ENCODE results near the gene WNT2B.

Gene WNT2B

DNA sequence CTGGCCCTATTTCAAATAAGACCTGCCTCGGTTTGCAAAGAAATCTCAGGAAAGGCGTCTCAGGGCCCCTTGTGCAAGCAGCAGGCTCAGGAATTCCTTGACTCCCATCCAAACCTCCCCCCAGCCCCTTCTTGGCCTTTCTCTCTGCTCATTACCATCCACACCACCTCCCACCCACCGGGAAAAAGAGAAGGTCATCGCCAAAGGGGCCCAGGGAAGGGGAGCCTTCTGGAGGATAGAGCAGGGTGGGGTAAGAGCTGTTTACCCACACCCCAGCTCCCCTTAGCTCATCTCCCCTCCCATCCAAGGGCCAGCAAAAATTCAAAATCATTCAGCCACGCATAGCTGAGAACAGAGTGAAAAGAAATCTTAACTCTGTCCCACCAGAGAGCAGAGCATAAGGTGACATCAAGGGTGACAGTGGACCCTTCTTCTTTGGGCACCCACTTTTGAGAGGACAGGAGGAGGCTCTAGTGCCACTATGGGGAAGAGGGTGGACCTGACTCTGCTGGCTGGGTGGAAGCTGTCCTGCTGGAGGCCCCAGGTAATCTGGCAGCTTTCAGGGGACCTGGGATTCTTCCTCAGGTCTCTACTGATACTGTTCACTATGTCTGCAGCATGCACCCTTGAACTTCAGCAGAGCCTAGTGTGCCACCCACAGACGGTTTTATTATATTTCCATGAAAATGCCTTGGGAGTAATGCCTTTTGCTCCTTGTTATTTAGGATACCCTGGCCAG is 3.9 kb upstream of the WNT2B start:
- DNase-seq (ENCODE audit: low read depth, low spot score): no peak

DNA sequence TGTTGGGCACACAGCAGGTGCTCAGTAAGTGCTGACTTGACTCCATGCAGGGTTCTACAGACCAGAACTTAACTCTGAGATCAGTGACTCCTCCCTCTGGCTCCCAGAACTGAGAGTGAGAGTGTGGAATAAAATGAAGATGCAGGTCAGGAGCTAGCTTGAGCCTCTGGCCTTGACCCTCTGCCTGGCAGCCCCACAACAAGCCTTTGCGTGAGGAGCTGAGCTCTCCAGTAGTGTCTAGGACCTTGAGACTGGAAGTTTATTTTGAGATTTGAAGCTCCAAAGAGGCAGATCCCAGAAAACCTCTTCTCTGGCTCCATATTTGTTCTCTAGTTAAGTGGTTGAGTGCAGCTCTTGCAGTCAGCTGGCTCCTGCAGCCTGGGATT is 3.4 kb upstream of the WNT2B start:
- no peak for DNase-seq (ENCODE audit: low read depth, low spot score)

DNA sequence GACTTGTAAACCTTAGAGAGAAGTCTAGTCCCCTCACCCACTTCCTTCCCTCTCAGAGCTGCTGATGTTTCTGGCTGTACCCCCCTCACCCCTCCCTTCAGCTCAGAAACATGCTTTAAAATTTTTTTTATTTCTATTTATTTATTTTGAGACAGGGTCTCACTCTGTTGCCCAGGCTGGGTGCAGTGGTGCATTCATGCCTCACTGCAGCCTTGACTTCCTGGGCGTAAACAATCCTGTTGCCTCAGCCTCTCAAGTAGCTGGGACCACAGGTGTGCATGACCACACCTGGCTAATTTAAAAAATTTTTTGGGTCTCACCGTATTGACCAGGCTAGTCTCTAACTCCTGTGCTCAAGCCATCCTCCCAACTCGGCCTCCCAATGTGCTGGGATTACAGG is 2.9 kb upstream of the WNT2B start:
- DNase-seq (ENCODE audit: low read depth, low spot score): no peak

DNA sequence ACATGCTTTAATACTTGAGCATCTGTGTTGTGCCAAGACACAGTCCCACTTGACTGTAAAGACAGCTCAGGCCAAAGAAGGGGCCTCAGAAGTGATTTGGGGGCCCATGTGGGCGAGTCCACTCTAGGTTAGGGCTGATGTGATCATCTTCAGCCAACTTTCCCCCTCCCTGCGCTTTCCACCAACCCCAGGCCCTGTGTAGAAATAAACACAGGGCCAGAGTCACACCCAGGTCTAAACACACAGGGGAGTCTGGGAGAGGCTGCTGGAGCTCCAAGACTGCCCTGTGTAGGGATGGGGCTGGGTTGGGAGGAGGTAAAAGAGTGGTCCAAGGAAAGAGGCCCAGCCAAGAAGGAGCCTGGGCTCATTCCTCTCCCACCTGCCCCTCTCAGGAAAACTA is 2.5 kb upstream of the WNT2B start:
- DNase-seq (ENCODE audit: low read depth, low spot score): no peak

DNA sequence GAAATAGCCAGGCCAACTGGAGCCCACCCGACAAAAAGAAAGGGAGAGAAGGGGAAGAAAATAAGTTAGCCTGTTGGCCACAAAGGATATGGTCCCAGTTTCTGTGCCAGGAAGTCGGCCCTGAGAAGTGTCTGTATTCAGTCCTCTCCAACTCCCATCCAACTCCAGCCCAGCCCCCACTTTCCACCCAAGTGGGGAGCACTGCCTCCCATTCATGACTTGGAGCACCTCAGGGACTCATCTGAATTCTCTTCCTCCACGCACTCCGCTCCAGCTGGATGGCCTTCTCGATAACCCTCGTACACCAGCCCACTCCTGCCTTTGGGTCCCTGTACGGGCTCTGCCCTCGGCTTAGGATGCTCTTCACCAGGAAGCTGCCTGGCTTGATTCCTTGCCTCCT is 2.0 kb upstream of the WNT2B start:
- DNase-seq (ENCODE audit: low read depth, low spot score): no peak

DNA sequence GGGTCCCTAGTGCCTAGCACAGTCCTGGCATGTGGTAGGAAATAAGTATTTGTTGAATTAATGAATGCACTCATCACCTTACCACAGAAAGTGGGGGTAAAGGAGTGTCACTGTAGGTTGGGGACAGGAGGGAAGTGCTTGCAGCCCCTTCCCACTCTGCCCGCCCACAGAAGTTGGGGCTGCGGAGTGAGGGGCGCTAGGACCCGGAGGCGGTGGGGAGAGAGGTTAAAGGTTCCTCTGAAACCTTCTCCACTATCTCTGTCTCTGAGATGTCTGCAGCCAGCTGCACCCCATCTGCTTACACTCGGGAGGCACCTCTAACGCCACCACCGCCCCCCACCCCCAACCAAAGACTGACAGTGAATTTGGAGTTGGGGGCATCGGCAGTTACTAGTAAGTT is 1.4 kb upstream of the WNT2B start:
- no peak for DNase-seq (ENCODE audit: low read depth, low spot score)

DNA sequence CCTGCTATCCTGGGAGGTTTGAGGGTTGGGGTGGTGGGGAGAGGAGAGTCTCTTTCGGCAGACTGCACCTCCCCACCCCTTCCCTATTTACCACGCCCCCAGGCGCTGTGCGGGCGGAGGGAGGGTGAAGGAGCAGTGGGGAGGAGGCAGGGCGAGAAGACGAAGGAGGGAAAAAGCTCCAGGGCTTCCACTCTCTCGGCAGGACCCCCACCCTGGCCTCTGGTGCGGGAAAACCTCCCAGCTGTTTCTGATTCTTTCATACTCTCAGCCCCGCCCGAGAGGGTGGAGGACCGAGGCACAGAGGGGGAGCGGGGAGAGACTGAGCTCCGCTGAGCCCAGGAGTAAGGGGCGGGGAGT is 866 bp upstream of the WNT2B start:
- no peak for DNase-seq (ENCODE audit: low read depth, low spot score)

DNA sequence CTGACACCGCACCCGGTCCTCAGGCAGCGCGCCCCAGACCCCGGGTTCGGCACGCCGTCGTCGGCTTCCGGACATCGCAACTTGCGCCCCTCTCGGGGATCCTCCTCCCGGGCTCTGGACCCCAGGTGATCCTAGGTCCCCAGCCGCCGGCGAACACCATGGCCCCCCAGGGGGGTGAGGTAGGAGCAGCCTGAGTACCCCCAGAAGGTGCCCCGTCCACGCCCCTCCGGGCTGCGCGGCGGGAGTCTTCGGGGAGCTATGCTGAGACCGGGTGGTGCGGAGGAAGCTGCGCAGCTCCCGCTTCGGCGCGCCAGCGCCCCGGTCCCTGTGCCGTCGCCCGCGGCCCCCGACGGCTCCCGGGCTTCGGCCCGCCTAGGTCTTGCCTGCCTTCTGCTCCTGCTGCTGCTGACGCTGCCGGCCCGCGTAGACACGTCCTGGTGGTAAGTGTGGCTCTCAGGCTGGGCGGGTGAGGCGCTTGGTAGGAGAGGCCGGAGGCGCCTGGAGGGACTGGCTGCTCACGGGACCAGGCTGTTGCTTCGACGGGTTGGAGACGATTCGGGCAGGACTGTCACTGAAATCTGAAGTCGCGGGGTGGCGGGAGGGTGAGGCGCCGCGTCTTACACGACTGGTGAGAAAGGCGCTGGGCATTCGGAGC is 367 bp downstream of the WNT2B start:
- no peak for DNase-seq (ENCODE audit: low read depth, low spot score)

DNA sequence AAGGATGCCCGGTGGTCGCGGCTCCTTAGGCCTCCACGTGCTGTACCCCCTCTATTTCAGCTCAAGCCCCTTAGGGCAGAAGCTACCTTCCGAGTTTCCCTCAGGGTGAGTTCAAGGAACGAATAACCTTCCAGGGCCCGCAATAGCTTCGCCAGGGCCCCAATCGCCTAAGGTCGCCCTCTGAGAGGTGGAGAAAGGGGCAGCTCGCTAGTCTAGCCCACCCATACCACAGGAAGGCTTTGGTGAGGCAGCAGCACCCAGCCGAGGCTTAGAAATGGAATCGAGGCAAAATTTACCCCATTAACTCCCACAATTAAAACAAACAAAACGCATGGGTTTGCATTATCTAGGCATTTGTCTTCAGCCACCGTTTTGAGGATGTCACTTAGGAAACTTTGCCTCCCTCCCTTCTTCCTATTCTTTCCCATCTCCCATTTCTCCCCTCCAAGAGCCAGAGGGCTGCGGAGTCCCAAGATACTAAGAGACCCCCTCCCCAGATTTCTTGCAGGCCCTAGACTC is 954 bp downstream of the WNT2B start:
- no peak for DNase-seq (ENCODE audit: low read depth, low spot score)

DNA sequence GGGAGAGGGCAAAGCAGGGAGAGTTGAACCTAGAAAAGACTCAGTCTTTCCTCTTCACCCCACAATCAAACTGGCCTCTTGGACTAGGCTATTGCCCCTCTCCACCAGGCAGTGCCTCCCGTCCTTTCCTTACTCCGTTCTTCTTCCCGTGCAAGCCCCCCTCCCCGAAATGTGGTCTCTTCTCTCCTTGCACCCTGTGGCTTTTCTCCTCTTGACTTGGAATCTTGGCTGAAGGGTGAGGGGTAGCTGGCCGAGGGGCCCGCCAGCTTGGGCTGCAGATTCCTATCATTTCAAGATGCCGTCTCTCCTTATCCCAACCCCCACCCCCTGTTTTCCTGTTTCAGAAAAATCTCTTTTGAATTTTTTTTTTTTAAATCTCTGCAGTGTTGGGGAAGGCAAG is 1.6 kb downstream of the WNT2B start:
- no peak for DNase-seq (ENCODE audit: low read depth, low spot score)

DNA sequence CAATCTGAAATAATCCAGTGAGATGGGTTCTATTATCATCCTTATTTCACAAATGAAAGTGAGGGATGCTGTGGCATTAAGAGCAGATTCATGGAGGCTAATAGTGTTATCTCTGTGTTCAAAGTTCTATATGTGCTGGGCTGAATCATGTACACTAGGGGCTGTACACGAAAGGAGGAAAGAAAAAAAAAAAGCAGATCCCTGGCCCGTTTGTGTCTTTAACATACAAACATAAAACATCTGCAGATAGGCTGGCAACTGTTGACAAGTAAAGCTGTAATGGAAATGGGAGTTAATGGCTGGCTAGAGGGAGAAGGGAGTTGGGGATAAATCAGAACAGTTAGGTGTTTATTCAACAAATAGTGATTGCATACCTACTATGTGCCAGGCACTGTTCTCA is 3.1 kb downstream of the WNT2B start:
- no peak for DNase-seq (ENCODE audit: low read depth, low spot score)

DNA sequence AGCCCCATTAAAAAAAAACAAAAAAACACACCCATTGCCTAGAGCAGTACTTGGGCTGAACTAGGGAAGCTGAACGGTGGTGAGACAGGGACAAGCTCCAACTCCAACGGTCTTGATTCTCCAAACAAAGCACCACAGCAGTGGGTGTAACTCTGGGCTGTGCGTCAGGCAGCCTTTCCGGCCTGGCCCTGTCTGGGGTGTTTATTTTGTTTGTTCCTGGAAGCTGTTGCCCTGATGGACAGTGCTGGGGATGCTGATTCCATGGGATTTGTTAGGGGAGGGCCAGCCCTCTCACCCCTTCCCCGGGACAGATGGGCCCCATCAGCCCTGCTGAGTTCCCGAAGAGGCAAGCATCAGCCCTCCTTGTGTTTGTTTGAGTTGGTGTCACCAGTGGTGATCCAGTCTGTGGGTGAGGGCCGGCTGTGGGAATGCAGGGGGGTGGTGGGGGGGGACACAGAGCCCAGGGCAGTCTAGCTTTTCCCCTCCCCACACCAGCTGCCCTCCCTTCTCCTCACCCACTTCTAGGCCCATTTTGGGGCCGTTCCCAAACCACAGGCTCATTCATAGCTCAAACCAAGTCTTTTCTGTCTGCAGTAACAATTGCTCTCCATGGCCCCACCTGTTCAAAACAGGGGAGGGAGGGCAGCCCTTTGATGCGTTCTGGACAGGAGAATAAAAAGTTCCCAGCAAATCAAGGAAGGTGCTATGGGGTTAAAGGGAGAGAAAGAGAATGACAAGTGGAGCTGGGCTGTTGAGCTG is 4.5 kb downstream of the WNT2B start:
- DNase-seq (ENCODE audit: low read depth, low spot score): peak; percentile 83

DNA sequence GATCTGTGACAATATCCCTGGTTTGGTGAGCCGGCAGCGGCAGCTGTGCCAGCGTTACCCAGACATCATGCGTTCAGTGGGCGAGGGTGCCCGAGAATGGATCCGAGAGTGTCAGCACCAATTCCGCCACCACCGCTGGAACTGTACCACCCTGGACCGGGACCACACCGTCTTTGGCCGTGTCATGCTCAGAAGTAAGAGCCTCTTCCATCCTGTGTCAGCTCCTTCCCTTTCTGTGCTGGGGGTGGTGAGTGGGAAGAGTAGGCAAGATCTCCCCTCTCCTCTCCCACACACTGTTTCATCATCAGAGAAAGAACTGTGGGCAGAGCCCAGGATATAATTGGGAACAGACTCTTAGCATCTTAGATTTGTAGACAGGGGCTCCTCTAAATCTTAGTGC is 6.1 kb downstream of the WNT2B start:
- DNase-seq (ENCODE audit: low read depth, low spot score): no peak

DNA sequence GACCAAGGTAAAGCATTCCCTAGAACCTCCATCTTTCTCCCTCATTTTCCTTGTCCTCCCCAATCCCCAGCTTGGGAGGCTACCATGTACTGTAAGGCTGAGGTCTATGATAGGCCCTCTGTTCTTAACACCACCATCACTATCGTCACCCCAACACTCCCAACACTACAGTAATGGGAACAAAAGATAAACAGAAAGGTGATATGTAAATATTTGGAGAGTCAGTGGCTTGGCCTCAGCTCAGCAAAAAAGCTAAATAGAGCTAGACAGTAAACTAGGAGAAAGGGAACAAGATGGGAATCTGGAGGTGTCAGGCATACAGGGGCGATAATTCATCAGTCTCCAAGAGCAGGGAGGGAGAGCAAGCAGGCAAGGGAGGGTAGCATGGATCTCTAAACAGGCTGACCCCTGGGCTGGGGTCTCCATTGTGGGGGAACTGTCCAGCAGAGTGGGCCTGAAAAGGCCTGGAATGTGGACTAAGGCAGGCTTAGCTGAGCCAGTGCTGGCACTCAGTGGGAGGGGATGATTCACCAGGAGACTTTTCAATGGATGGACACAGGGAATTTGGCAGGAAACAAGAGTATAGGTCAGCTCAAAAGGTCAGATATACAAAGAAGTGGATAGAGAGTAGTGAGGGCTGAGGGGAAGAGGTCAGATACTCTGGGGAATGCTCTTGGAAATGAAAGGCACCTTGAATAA is 6.7 kb downstream of the WNT2B start:
- no peak for DNase-seq (ENCODE audit: low read depth, low spot score)

DNA sequence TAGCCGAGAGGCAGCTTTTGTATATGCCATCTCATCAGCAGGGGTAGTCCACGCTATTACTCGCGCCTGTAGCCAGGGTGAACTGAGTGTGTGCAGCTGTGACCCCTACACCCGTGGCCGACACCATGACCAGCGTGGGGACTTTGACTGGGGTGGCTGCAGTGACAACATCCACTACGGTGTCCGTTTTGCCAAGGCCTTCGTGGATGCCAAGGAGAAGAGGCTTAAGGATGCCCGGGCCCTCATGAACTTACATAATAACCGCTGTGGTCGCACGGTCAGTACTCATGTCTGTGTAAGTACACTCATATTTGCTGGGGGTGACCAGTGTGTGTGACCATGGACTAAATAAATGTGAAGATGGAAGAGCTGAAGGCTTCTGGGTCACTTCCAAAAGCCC is 7.4 kb downstream of the WNT2B start:
- no peak for DNase-seq (ENCODE audit: low read depth, low spot score)

DNA sequence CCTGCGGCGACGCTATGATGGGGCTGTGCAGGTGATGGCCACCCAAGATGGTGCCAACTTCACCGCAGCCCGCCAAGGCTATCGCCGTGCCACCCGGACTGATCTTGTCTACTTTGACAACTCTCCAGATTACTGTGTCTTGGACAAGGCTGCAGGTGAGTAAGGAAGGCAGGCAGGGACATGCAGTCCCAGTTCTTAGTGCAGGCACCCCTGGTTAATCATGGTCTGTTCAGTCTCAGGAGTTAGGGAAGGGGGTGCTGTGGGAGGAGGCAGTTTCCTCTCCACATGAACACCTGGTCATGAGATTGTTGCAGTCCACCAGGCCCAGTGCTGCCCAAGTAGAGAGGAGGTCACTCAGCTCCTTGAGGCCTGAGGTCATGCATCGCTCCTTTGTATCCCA is 8.5 kb downstream of the WNT2B start:
- DNase-seq (ENCODE audit: low read depth, low spot score): no peak

DNA sequence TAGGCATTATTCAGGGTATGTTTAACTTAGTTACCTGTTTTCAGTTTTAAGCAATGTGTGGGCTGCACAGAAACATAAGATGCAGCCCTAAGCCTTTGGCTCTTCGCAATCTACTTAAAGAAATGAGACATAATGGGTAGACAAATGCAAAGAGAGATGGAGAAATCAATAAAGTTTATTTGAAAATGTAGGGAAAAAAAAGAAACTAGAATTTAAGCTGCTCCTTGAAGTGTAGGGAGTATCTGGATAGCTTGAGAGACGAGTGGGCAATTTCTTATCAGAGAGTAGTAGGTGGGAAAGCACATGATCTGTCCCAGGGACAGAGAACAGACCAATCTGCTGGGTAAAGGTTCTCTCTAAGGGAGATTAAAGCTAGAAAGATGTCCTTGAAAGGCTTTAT is 8.9 kb downstream of the WNT2B start:
- no peak for DNase-seq (ENCODE audit: low read depth, low spot score)

DNA sequence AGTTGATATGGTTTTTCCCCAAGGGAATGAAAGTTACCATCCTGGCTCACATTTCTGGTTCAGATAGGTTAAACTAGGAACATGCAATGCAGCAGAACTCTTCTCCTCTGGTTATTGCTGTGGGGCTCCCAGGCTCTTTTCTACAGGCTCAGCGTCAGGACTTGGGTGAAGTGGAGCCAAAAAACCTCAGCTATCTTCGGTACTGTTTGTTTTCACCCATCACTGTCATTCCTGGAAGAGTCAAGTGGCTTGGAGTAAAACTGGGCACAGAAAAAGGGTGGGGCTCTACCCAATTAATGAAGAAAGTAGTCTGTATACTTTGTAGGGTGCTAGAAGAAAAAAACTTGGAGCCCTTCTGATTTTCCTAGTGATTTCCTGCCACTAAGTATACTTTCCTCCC is 9.4 kb downstream of the WNT2B start:
- DNase-seq (ENCODE audit: low read depth, low spot score): no peak

DNA sequence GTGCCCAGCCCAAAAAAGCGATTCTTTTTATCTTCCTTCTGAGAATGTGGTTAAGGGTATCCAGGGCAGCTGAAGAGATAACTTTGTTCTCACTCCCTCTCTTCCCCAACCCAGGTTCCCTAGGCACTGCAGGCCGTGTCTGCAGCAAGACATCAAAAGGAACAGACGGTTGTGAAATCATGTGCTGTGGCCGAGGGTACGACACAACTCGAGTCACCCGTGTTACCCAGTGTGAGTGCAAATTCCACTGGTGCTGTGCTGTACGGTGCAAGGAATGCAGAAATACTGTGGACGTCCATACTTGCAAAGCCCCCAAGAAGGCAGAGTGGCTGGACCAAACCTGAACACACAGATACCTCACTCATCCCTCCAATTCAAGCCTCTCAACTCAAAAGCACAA is 11.4 kb downstream of the WNT2B start:
- DNase-seq (ENCODE audit: low read depth, low spot score): no peak

DNA sequence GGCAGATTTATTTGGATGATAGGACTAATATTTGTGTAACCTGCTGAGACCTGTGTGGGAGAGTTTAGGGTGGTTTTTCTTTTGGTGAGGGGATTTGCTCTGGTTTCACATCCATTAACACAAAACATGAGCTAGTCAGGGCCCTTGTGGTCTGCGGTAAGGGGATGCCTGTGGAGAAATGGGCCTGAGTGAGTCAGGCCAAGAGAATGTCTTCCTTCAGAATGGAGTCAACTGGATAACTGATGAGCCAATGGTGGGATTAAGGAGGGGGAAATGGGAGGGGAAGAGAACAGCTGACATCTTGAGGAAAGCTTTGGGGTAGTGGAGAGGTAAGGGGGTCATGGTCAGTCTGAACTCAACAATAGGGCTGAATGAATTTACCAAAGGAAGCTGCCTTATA is 13.9 kb downstream of the WNT2B start:
- peak; percentile 91 for DNase-seq (ENCODE audit: low read depth, low spot score)

DNA sequence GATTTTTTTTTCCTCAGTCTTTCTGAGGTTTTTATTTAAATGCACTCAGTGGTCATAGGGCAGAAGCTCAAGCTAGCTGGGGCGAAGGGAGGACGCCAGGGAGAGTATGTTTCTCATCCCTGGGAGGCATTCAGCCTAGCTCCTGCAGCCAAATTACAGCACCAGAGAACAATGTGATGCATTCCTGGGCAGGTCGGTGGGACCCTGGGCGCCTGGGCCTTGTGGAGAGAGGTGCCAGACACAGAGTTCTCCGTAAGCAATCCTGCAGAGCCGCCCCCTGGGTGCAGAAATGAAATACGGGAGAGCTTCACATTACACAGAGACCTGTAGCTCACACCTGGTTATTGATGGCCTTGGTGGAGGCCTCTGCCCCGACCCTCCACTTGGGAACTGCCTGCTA is 15.5 kb downstream of the WNT2B start:
- DNase-seq (ENCODE audit: low read depth, low spot score): peak; percentile 67

DNA sequence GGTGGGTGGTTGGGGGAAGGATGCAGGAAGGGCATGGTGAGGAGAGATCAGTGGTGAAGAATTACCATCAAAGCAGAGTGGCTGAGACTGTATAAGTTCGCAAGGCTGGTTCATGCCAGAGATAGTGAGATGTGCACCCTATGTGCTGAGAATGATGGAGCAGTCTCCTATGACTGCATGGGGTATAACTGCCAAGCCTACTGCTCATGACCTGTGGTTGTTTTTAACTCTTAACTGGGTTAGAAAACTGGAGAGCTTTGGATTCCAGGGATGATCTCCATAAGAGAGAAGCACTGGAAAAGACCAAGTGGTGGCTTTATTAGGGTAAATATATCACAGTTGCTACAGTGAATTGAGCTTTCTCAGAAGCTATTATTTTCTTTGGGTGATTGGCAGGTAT is 16.2 kb downstream of the WNT2B start:
- DNase-seq (ENCODE audit: low read depth, low spot score): no peak

Measured in brain pericyte (primary cell).